ENCODE data around the gene IL6.
"Not testable (repeated sequence)": the region's sequence is repeated elsewhere in the genome, so short reads cannot be mapped to it uniquely, and the experiment has no call there.

The IL6 gene

DNA sequence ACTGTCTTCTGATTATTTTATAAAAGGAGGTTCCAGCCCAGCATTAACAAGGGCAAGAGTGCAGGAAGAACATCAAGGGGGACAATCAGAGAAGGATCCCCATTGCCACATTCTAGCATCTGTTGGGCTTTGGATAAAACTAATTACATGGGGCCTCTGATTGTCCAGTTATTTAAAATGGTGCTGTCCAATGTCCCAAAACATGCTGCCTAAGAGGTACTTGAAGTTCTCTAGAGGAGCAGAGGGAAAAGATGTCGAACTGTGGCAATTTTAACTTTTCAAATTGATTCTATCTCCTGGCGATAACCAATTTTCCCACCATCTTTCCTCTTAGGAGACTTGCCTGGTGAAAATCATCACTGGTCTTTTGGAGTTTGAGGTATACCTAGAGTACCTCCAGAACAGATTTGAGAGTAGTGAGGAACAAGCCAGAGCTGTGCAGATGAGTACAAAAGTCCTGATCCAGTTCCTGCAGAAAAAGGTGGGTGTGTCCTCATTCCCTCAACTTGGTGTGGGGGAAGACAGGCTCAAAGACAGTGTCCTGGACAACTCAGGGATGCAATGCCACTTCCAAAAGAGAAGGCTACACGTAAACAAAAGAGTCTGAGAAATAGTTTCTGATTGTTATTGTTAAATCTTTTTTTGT, 2.3 kb downstream of the IL6 start:
- no peak for DNase-seq

- no peak for DNase-seq
Observed at GRCh38 chr7:22730066-22730710, 3.2 kb downstream of the IL6 start.

DNA sequence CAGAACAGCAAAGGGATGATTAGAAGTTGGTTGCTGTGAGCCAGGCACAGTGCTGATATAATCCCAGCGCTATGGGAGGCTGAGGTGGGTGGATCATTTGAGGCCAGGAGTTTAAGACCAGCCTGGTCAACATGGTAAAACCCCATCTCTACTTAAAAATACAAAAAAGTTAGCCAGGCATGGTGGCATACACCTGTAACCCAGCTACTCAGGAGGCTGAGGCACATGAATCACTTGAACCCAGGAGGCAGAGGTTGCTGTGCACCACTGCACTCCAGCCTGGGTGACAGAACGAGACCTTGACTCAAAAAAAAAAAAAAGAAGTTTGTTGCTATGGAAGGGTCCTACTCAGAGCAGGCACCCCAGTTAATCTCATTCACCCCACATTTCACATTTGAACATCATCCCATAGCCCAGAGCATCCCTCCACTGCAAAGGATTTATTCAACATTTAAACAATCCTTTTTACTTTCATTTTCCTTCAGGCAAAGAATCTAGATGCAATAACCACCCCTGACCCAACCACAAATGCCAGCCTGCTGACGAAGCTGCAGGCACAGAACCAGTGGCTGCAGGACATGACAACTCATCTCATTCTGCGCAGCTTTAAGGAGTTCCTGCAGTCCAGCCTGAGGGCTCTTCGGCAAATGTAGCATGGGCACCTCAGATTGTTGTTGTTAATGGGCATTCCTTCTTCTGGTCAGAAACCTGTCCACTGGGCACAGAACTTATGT, 4.1 kb downstream of the IL6 start:
- no peak for DNase-seq

GRCh38 chr7:22731766-22732165, 4.8 kb downstream of the IL6 start:
- DNase-seq = no peak

GRCh38 chr7:22732556-22733126, 5.6 kb downstream of the IL6 start:
- no peak for DNase-seq

DNA sequence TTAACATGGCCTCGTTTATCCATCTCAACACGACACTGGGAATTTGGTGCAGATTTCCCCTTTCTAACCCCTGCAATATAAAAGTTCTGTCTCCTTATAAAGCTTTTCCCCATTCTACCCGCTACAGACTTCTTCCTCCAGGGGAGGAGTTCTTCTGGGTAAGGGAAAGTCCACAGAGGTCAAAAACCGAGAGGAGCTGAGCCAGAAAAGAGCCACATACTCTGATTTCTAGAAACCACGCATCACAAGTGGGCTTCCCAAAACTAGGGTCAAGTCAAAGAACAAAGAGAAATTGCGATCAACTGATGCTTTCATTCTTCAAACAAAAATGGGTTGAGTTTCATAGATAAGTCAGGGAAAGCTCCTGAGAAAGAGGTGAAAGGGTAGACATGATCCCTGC, 6.8 kb downstream of the IL6 start:
- DNase-seq = no peak

DNA sequence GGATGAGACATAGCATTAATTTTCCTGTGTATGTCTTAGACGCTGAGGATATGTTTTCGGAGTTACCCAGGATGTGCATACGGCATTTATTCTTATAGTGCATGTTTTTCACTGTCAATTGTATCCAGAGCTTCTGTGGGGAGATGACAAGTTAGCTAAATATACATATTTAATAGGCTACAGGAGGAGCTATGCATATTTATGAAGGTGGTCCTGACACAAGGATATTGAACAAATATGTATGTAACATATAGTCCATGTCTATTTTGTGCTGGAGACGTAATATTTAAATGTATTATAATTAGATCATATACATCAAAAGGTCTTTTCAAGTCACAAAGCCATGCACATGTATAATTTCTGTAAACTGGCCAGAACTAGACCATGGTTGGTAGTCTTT, 16.0 kb downstream of the IL6 start:
- no peak for DNase-seq

- no peak for DNase-seq
Observed at GRCh38 chr7:22751341-22751740, 24.3 kb downstream of the IL6 start.

- no peak for DNase-seq
Observed at GRCh38 chr7:22757338-22757994, 30.5 kb downstream of the IL6 start.

DNA sequence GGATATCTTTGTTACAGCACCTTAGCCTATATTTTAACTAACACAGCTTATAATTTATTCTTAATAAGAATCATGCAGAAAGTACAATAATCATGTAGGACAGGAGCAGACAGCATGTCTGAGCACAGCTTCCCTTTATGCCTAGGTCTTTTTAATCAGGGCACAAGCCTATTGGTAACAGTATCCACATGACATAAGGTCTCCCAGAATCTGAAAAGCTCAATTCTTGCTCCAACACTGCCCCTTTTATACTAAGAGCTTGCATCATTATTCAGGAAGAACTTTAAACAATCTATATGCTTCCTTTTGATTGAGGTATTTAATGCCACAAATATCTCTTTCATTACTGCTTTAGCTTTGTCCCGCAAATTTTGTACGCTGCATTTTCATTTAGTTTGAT, 31.6 kb downstream of the IL6 start:
- no peak for DNase-seq

- DNase-seq = no peak
Observed at GRCh38 chr7:22759721-22760120, 32.7 kb downstream of the IL6 start.

DNA sequence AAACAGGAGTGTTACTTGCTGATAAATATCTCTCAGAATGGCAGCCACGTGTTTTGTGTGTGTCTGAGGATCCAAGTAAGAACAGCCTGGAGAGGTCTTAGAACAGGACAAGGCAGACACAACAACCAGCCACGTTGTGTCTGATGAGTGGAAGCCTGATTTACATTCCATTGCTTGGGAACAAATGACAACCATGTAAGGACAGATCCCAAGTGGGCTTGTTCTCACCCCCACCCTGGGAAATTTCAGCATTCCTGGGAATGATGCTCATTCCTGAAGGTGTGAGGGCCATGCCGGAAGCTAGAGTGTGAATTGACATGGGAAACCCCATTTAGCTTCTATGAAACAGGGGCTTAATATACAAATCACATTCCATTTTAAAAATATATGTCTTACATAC, 35.9 kb downstream of the IL6 start:
- no peak for DNase-seq

DNA sequence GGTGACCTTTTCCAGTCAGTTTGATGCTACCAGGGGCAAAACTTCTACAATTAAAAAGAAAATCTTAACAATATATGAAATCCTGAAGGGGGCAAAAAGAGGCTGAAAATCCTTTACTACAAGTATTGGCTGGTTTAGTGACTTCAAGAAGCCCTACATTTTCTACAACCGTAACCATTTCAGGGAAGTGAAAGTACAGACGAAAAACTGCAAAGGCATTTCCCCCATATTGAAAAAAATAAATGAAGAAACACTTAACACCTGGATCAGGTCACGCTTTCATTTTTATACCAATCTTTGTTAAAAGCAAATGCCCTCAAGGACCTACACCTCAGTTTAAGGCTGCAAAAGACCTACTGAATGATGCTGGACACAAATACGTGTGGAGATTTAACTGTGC, 38.6 kb downstream of the IL6 start:
- DNase-seq = no peak

DNA sequence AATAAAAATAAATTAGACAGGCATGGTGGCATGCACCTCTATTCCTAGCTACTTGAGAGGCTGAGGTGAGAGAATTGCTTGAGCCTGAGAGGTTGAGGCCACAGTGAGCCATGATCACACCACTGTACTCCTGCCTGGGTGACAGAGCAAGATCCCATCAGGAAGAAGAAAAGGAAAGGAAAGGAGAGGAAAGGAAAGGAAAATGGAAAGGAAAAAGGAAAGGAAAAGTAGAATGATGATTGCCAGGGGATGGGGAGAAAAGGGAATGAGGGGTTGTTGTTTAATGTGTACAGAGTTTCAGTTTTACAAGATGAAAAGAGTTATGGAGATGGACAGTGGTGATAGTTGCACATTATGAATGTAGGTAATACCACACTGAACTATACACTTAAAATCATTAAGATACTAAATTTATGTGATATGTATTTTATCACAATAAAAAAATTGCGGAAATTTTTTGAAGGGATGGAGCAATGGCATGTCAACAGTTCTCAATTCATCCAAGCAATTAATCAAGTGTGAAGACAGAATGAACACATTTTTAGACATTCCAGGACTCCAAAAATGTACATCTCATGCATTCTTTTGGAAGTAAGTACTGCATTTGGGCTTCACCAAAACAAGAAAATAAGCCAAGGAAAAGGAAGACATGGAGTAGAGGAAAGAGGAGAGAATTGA, 44.3 kb downstream of the IL6 start:
- no peak for DNase-seq

- no peak for DNase-seq
Observed at GRCh38 chr7:22771872-22772228, 44.9 kb downstream of the IL6 start.

GRCh38 chr7:22772885-22773284, 45.9 kb downstream of the IL6 start:
- no peak for DNase-seq

- DNase-seq = no peak
Observed at GRCh38 chr7:22776964-22777363, 50.0 kb downstream of the IL6 start.

GRCh38 chr7:22779730-22780323, 52.8 kb downstream of the IL6 start:
- not testable (repeated sequence) for DNase-seq

GRCh38 chr7:22781230-22781711, 54.3 kb downstream of the IL6 start:
- DNase-seq = no peak

Data from NCI-H1436 (cell line).